Adrenal gland (tissue), 5 donors: Measurements from ENCODE around the gene TM2D1.

Experiments used
- CTCF ChIP-seq, 6 experiments: fragments of 450-650 bp in 4 of 6; fragments of 200-600 bp in 2 of 6; sonication (generic) in 1 of 6; IDR thresholded peaks; 1 replicate in 5 of 6; 2 replicates in 1 of 6; pipeline versions ENCODE4 v1.5.1 to v1.8.0; 2016 to 2021; ENCODE audit warnings: antibody characterized with exemption in 6 of 6, mild to moderate bottlenecking in 2 of 6, moderate library complexity in 1 of 6
- POLR2A ChIP-seq, 2 donors: fragments of 450-650 bp; IDR thresholded peaks; one replicate each; pipeline ENCODE4 v1.6.1; 2017; ENCODE audit warnings: antibody characterized with exemption in 2 of 2, mild to moderate bottlenecking in 2 of 2, moderate library complexity in 1 of 2
- donor health status: DM: no; HTN: no; CAD: no.

DNA sequence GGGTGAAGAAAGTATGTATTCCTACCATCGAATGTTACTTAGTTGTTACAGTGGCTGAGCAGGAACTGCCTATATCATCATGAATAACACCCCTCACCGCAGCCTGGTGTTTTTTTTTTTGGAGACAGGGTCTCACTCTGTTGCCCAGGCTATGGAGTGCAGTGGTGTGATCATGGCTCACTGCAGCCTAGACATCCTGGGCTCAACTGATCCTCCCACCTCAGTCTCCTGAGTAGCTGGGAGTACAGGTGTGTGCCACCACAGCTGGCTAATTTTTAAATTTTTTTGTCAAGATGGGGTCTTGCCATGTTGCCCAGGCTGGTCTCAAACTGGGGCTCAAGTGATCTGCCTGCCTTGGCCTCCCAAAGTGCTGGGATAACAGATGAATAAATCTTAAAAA lies 24.6 kb upstream of the TM2D1 start:
- TF ChIP-seq CTCF (IDR thresholded peaks at IDR 0.05) = no peak
- TF ChIP-seq POLR2A (IDR thresholded peaks at IDR 0.05) = no peak
